K562 (cell line): ENCODE data around the gene MAP3K19. TPM values are rescaled to one million over a fixed set of nuclear protein-coding genes. Genes with fewer than 3 reads are reported as not detected.

Experiments
- ARID3B ChIP-seq: fragments of 250-450 bp; sonication (Bioruptor Pico); IDR thresholded peaks from 2 replicates; pipeline ENCODE4 v1.4.0; 2020; ENCODE audit warnings: borderline replicate concordance
- ETV6 ChIP-seq, 3 experiments: fragments of 150-350 bp in 1 of 3; sonication (generic) in 1 of 3; formaldehyde crosslinking in 1 of 3; IDR thresholded peaks; 2 replicates each; pipeline versions ENCODE4 v1.6.1 to v1.8.0; 2014 to 2022; ENCODE audit warnings: borderline replicate concordance in 2 of 3, low read depth in 2 of 3, antibody characterized with exemption in 1 of 3, low read length in 1 of 3, mild to moderate bottlenecking in 1 of 3, missing genetic modification reagents in 1 of 3
- EZH2 ChIP-seq: IDR thresholded peaks from 2 replicates; pipeline ENCODE4 v1.6.1; 2012; ENCODE audit warnings: low read depth, mild to moderate bottlenecking, inconsistent platforms, low read length, borderline replicate concordance
- KDM4B ChIP-seq, 2 experiments: fragments of 450-650 bp in 1 of 2; sonication (generic) in 1 of 2; IDR thresholded peaks; 2 replicates each; pipeline ENCODE4 v1.6.1; 2016 to 2017; ENCODE audit warnings: borderline replicate concordance in 2 of 2, antibody characterized with exemption in 1 of 2, low read depth in 1 of 2, mild to moderate bottlenecking in 1 of 2
- MIER1 ChIP-seq: fragments of 450-650 bp; IDR thresholded peaks from 2 replicates; pipeline ENCODE4 v1.6.1; 2016; ENCODE audit warnings: antibody characterized with exemption, mild to moderate bottlenecking, low read depth
- NCOA1 ChIP-seq: fragments of 450-650 bp; IDR thresholded peaks from 2 replicates; pipeline ENCODE4 v1.6.1; 2016; ENCODE audit warnings: low read depth
- POLR3G ChIP-seq: IDR thresholded peaks from 2 replicates; pipeline ENCODE4 v1.6.1; 2011; ENCODE audit not compliant: insufficient read length, insufficient replicate concordance; ENCODE audit errors: extremely low read depth
- RBBP5 ChIP-seq: fragments of 200-600 bp; sonication (generic); IDR thresholded peaks from 2 replicates; pipeline ENCODE4 v1.6.1; 2012; ENCODE audit warnings: borderline replicate concordance, mild to moderate bottlenecking, low read length, control low read depth, inconsistent platforms; ENCODE audit not compliant: insufficient read depth, poor library complexity, severe bottlenecking
- SREBF1 ChIP-seq: fragments of 150-350 bp; IDR thresholded peaks from 2 replicates; pipeline ENCODE4 v1.6.1; 2014; ENCODE audit warnings: antibody characterized with exemption, low read depth, low read length, borderline replicate concordance
- TSC22D4 ChIP-seq: fragments of 450-650 bp; IDR thresholded peaks from 2 replicates; pipeline ENCODE4 v1.6.1; 2016; ENCODE audit warnings: missing genetic modification characterization, missing biosample characterization, control low read depth
- ZHX1 ChIP-seq: fragments of 150-350 bp; conservative IDR thresholded peaks from 2 replicates; pipeline ENCODE4 v1.6.1; 2014; ENCODE audit warnings: low read length
- ZNF311 ChIP-seq: fragments of 250-450 bp; sonication (Bioruptor Pico); IDR thresholded peaks from 2 replicates; pipeline ENCODE4 v1.4.0; 2020; ENCODE audit warnings: mild to moderate bottlenecking, moderate library complexity
- ZNF511 ChIP-seq: sonication (generic); formaldehyde crosslinking; IDR thresholded peaks from 2 replicates; pipeline ENCODE4 v1.8.0; 2022; ENCODE audit warnings: mild to moderate bottlenecking, missing genetic modification reagents
- polyA plus RNA-seq, 8 experiments: library from polyadenylated mRNA; depleted of rRNA in 4 of 8; stranded (reverse) in 5 of 8; unstranded in 3 of 8; fragments of >200 nt; fragmentation: Nextera tagmentation in 2 of 8; fragmentation: Illumina TruSeq in 1 of 8; extraction: Ambion mirVana in 2 of 8; extraction: Trizol in 1 of 8; gene quantifications; 2 replicates each; pipeline versions ENCODE4 v1.2.1 to v1.2.3, GENCODE V29; 2011 to 2014; ENCODE audit warnings: inconsistent platforms in 1 of 8, missing spikeins in 1 of 8
- total RNA-seq, 7 experiments: library from RNA; depleted of rRNA in 6 of 7; stranded (reverse); fragments of >200 nt in 6 of 7; fragmentation: Illumina TruSeq in 2 of 7; extraction: Trizol in 2 of 7; gene quantifications; 2 replicates each; pipeline versions ENCODE4 v1.2.1 to v1.2.3, GENCODE V29; 2011 to 2021; ENCODE audit warnings: low replicate concordance in 1 of 7
- TF ChIP-seq, protein P1 (sequence below): fragments of 250-450 bp; sonication (Bioruptor Pico); IDR thresholded peaks from 2 replicates; pipeline ENCODE4 v1.4.0; 2020; ENCODE audit warnings: mild to moderate bottlenecking, moderate library complexity
- TF ChIP-seq, protein P2 (sequence below): IDR thresholded peaks from 2 replicates; pipeline ENCODE4 v1.6.1; 2012; ENCODE audit warnings: low read depth, low read length, improper control_type of control experiment, borderline replicate concordance

Gene MAP3K19
- total and polyA plus RNA-seq, 9 of the 15 experiments (the other 6 are each of a cell fraction or from before 2014, with no cell fraction given) = 0.29 TPM; not detected in 8

DNA sequence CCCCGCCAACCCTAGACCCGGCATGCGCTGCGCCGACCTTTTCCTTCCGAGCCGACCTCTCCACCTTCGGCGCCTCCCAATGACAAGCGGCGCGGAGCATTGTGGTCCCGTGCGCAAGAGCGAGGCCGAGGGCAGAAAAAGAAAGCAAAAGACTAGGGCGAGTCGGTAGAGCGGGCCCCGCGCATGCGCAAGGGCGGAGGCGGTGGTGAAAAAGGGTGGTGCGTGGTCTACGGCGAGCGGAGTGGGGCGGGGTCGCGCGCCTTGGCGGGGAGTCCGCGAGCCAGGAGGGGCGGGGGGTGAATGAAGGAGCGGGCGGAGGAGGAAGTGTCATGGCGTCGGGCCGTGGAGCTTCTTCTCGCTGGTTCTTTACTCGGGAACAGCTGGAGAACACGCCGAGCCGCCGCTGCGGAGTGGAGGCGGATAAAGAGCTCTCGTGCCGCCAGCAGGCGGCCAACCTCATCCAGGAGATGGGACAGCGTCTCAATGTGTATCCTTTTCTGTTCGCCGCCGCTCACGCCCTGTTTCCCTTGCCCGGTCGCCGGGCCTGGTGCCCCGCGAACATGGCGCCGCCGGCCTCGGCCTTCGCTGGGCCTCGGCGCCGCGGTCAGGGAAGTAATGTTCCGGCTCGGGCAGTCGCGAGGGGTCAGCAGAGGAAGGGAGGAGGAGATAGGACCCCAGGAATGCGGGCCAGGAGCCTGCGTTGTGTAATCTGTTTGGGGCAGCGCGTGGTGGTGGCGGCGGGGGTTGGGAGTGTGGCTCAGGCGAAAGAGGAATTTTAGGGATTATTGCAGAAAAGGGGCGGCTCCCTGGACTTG, 128.5 kb downstream of the MAP3K19 start, which contains the start of gene CCNT2 (continued):
- 0 out of 2 replicates have a peak, but pooled peaks have one; percentile 51 for TF ChIP-seq ZNF511 (CRISPR knock-in tag)
- TF ChIP-seq ETV6 (IDR thresholded peaks at IDR 0.05; ENCODE audit: borderline replicate concordance in 1 of 2, low read depth in 2 of 2, low read length in 1 of 2) = no peak
- TF ChIP-seq ETV6 (CRISPR knock-in tag; IDR thresholded peaks at IDR 0.05; ENCODE audit: borderline replicate concordance) = no peak
- no peak for TF ChIP-seq TSC22D4 (tag)
- no peak for TF ChIP-seq SREBF1
- TF ChIP-seq MIER1 = no peak
- TF ChIP-seq ZHX1 = no peak
- TF ChIP-seq, protein P1, sequence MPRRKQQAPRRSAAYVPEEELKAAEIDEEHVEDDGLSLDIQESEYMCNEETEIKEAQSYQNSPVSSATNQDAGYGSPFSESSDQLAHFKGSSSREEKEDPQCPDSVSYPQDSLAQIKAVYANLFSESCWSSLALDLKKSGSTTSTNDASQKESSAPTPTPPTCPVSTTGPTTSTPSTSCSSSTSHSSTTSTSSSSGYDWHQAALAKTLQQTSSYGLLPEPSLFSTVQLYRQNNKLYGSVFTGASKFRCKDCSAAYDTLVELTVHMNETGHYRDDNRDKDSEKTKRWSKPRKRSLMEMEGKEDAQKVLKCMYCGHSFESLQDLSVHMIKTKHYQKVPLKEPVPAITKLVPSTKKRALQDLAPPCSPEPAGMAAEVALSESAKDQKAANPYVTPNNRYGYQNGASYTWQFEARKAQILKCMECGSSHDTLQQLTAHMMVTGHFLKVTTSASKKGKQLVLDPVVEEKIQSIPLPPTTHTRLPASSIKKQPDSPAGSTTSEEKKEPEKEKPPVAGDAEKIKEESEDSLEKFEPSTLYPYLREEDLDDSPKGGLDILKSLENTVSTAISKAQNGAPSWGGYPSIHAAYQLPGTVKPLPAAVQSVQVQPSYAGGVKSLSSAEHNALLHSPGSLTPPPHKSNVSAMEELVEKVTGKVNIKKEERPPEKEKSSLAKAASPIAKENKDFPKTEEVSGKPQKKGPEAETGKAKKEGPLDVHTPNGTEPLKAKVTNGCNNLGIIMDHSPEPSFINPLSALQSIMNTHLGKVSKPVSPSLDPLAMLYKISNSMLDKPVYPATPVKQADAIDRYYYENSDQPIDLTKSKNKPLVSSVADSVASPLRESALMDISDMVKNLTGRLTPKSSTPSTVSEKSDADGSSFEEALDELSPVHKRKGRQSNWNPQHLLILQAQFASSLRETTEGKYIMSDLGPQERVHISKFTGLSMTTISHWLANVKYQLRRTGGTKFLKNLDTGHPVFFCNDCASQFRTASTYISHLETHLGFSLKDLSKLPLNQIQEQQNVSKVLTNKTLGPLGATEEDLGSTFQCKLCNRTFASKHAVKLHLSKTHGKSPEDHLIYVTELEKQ (CRISPR knock-in tag) = no peak
- no peak for TF ChIP-seq EZH2
- TF ChIP-seq KDM4B (IDR thresholded peaks at IDR 0.05; ENCODE audit: borderline replicate concordance in 2 of 2, low read depth in 1 of 2) = no peak
- no peak for TF ChIP-seq NCOA1
- peak; percentile 94 for TF ChIP-seq RBBP5
- TF ChIP-seq ZNF311 (CRISPR knock-in tag) = no peak
- TF ChIP-seq, protein P2, sequence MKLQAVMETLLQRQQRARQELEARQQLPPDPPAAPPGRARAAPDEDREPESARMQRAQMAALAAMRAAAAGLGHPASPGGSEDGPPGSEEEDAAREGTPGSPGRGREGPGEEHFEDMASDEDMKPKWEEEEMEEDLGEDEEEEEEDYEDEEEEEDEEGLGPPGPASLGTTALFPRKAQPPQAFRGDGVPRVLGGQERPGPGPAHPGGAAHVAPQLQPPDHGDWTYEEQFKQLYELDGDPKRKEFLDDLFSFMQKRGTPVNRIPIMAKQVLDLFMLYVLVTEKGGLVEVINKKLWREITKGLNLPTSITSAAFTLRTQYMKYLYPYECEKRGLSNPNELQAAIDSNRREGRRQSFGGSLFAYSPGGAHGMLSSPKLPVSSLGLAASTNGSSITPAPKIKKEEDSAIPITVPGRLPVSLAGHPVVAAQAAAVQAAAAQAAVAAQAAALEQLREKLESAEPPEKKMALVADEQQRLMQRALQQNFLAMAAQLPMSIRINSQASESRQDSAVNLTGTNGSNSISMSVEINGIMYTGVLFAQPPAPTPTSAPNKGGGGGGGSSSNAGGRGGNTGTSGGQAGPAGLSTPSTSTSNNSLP = no peak
- TF ChIP-seq POLR3G = no peak
- TF ChIP-seq ARID3B (CRISPR knock-in tag) = no peak
